Left renal pelvis (tissue), 4 donors: ENCODE measurements around the gene HYLS1. TPM values are rescaled to one million over a fixed set of nuclear protein-coding genes. Genes with fewer than 3 reads are reported as not detected.
"Not testable (repeated sequence)": the region's sequence is repeated elsewhere in the genome, so short reads cannot be mapped to it uniquely, and the experiment has no call there.

Experiments used
- DNase-seq, 4 donors: peaks; one replicate each; pipeline ENCODE4 v3.0.0-alpha.2; 2013; ENCODE audit warnings: low read depth in 4 of 4, low spot score in 3 of 4
- polyA plus RNA-seq, 4 donors: library from polyadenylated mRNA; unstranded; fragments of 120-200 nt; gene quantifications; one replicate each; pipeline ENCODE4 v1.2.1, GENCODE V29; 2013; ENCODE audit not compliant: insufficient read length in 4 of 4

Gene HYLS1
- polyA plus RNA-seq, 4 donors, result 10.2 to 14.4 (median 13.3) TPM

GRCh38 chr11:125902927-125903710 is 15.7 kb downstream of the HYLS1 start, which contains the start of gene PUS3:
TSS of gene PUS3 (minus strand) at chr11:125903206. CDS start at chr11:125896284, 6,922 bp downstream.
- peak in 3 of 4 donors; percentile 66 to 77 (median 69) for DNase-seq

GRCh38 chr11:125903711-125904659 is 16.5 kb downstream of the HYLS1 start, which contains the start of gene DDX25:
TSS of gene DDX25 (plus strand) at chr11:125904508. CDS start at chr11:125904518, 10 bp downstream.
- peak in 1 of 4 donors; percentile 14 for DNase-seq

- DNase-seq, result no peak
These were observed 17.2 kb downstream of the HYLS1 start for GRCh38 chr11:125904678-125905077.

- no peak for DNase-seq
These were observed 22.9 kb downstream of the HYLS1 start for GRCh38 chr11:125910226-125910849.

- not testable (repeated sequence) for DNase-seq
These were observed 27.1 kb downstream of the HYLS1 start for GRCh38 chr11:125914601-125915000.

GRCh38 chr11:125916683-125917347 is 29.3 kb downstream of the HYLS1 start:
- DNase-seq, result no peak

- no peak for DNase-seq
These were observed 30.8 kb downstream of the HYLS1 start for GRCh38 chr11:125918140-125918840.

- DNase-seq, result no peak
These were observed 33.6 kb downstream of the HYLS1 start for GRCh38 chr11:125921042-125921441.

GRCh38 chr11:125922156-125922555 is 34.7 kb downstream of the HYLS1 start:
- DNase-seq, result no peak

GRCh38 chr11:125923012-125923579 is 35.6 kb downstream of the HYLS1 start:
- peak in 2 of 4 donors; percentile 61 to 67 for DNase-seq

GRCh38 chr11:125923633-125924032 is 36.2 kb downstream of the HYLS1 start:
- DNase-seq, result no peak

- no peak for DNase-seq
These were observed 37.0 kb downstream of the HYLS1 start for GRCh38 chr11:125924384-125925007.

- no peak for DNase-seq
These were observed 37.8 kb downstream of the HYLS1 start for GRCh38 chr11:125925247-125925740.

GRCh38 chr11:125925804-125926203 is 38.3 kb downstream of the HYLS1 start:
- no peak for DNase-seq

- DNase-seq, result no peak
These were observed 39.2 kb downstream of the HYLS1 start for GRCh38 chr11:125926682-125927081.

- no peak for DNase-seq
These were observed 42.1 kb downstream of the HYLS1 start for GRCh38 chr11:125929445-125930075.

GRCh38 chr11:125930076-125930450 is 42.6 kb downstream of the HYLS1 start:
- DNase-seq, result no peak

- no peak for DNase-seq
These were observed 43.6 kb downstream of the HYLS1 start for GRCh38 chr11:125931116-125931515.
